ENCODE measurements around the gene TYW1.

GRCh38 chr7:67100956-67101361, 104.3 kb downstream of the TYW1 start:
- TF ChIP-seq CTCF (IDR thresholded peaks at IDR 0.05), result no peak
- TF ChIP-seq POLR2A (IDR thresholded peaks at IDR 0.05), result no peak

All from prostate gland (tissue), 2 donors.